Stimulated activated CD4-positive, alpha-beta T cell treated with anti-CD3 and anti-CD28 coated beads, TNF-alpha, amount 100 ng/mL, for 48 hours (primary cell): ENCODE results near the gene TMEM273.

ENCODE experiments used
- DNase-seq, 3 donors: peaks; one replicate each; pipeline ENCODE4 v3.0.0-alpha.2; 2020; ENCODE audit warnings: low read depth in 3 of 3

Gene TMEM273

GRCh38 chr10:49164559-49165188 lies 23.5 kb downstream of the TMEM273 start:
- peak in 2 of 3 donors; percentile 9 to 27 for DNase-seq

GRCh38 chr10:49163741-49164140 lies 24.4 kb downstream of the TMEM273 start:
- no peak for DNase-seq

- no peak for DNase-seq
Observed at GRCh38 chr10:49162761-49163310, 25.4 kb downstream of the TMEM273 start.

GRCh38 chr10:49162063-49162462 lies 26.1 kb downstream of the TMEM273 start:
- DNase-seq: no peak

- no peak for DNase-seq
Observed at GRCh38 chr10:49161411-49161997, 26.7 kb downstream of the TMEM273 start.

- DNase-seq: no peak
Observed at GRCh38 chr10:49160814-49161213, 27.4 kb downstream of the TMEM273 start.

GRCh38 chr10:49160110-49160509 lies 28.1 kb downstream of the TMEM273 start:
- DNase-seq: no peak

- no peak for DNase-seq
Observed at GRCh38 chr10:49158915-49159314, 29.3 kb downstream of the TMEM273 start.

GRCh38 chr10:49158404-49158803 lies 29.8 kb downstream of the TMEM273 start:
- DNase-seq: no peak

- DNase-seq: no peak
Observed at GRCh38 chr10:49157229-49157628, 31.0 kb downstream of the TMEM273 start.

GRCh38 chr10:49154641-49155040 lies 33.5 kb downstream of the TMEM273 start:
- no peak for DNase-seq

GRCh38 chr10:49153971-49154370 lies 34.2 kb downstream of the TMEM273 start:
- DNase-seq: no peak

GRCh38 chr10:49153115-49153514 lies 35.1 kb downstream of the TMEM273 start:
- no peak for DNase-seq

- no peak for DNase-seq
Observed at GRCh38 chr10:49152663-49153062, 35.5 kb downstream of the TMEM273 start.

- DNase-seq: no peak
Observed at GRCh38 chr10:49152037-49152436, 36.2 kb downstream of the TMEM273 start.

- DNase-seq: no peak
Observed at GRCh38 chr10:49151481-49151880, 36.7 kb downstream of the TMEM273 start.

GRCh38 chr10:49151025-49151445 lies 37.2 kb downstream of the TMEM273 start:
- no peak for DNase-seq

GRCh38 chr10:49150426-49150825 lies 37.8 kb downstream of the TMEM273 start:
- DNase-seq: no peak

GRCh38 chr10:49149881-49150280 lies 38.3 kb downstream of the TMEM273 start:
- DNase-seq: no peak

- no peak for DNase-seq
Observed at GRCh38 chr10:49144058-49144720, 44.0 kb downstream of the TMEM273 start.

GRCh38 chr10:49143249-49143648 lies 44.9 kb downstream of the TMEM273 start:
- no peak for DNase-seq

GRCh38 chr10:49141541-49142332 lies 46.5 kb downstream of the TMEM273 start:
- no peak for DNase-seq
